Activated naive CD8-positive, alpha-beta T cell treated with anti-CD3 and anti-CD28 coated beads, Interleukin-2, amount 50 U/mL, for 24 hours (primary cell): ENCODE results near the gene ZBTB16.

Source experiments
- ATAC-seq: fragments of 150-1000 bp; cut with Tn5 transposase; one replicate; pipeline ENCODE4 v1.10.0; 2021
- DNase-seq: peaks from one replicate; pipeline ENCODE4 v3.0.0; 2021
- H3K27ac Mint-ChIP-seq: one replicate; pipeline ENCODE4 v1.8.0; 2021; ENCODE audit warnings: mild to moderate bottlenecking, mixed read lengths
- H3K27me3 Mint-ChIP-seq: one replicate; pipeline ENCODE4 v1.8.0; 2021; ENCODE audit warnings: mixed read lengths
- H3K36me3 Mint-ChIP-seq: one replicate; pipeline ENCODE4 v1.8.0; 2021; ENCODE audit warnings: low read depth, mixed read lengths
- H3K4me1 Mint-ChIP-seq: one replicate; pipeline ENCODE4 v1.8.0; 2021; ENCODE audit warnings: mixed read lengths
- H3K4me3 Mint-ChIP-seq: one replicate; pipeline ENCODE4 v1.8.0; 2021; ENCODE audit warnings: mild to moderate bottlenecking, moderate library complexity, mixed read lengths
- H3K9me3 Mint-ChIP-seq: one replicate; pipeline ENCODE4 v1.8.0; 2021; ENCODE audit warnings: mixed read lengths

ZBTB16 gene

GRCh38 chr11:114191893-114192292, 132.4 kb downstream of the ZBTB16 start:
- Mint-ChIP-seq H3K27ac (no peak overlapping the region), H3K9me3 (peaks cover 17% of the 10 kb centered on the region), H3K4me3 (no peak overlapping the region), H3K27me3 (no peaks in the 10 kb centered on the region), H3K36me3 (no peaks in the 10 kb centered on the region), H3K4me1 (peaks cover 27% of the 10 kb centered on the region)
- ATAC-seq (no peak), DNase-seq (no peak)

GRCh38 chr11:114192841-114193389, 133.4 kb downstream of the ZBTB16 start:
- Mint-ChIP-seq H3K27ac (no peak overlapping the region), H3K36me3 (no peaks in the 10 kb centered on the region), H3K9me3 (peaks cover 17% of the 10 kb centered on the region), H3K4me3 (no peak overlapping the region), H3K4me1 (peaks cover 24% of the 10 kb centered on the region), H3K27me3 (no peaks in the 10 kb centered on the region)
- ATAC-seq = no peak
- no peak for DNase-seq

- Mint-ChIP-seq H3K27me3 (no peaks in the 10 kb centered on the region), H3K4me1 (peaks cover 19% of the 10 kb centered on the region), H3K27ac (no peak overlapping the region), H3K36me3 (no peaks in the 10 kb centered on the region), H3K4me3 (no peak overlapping the region), H3K9me3 (peaks cover 17% of the 10 kb centered on the region)
- DNase-seq (no peak), ATAC-seq (no peak)
Observed at GRCh38 chr11:114193730-114194679, 134.5 kb downstream of the ZBTB16 start.

GRCh38 chr11:114194702-114195101, 135.2 kb downstream of the ZBTB16 start:
- no peak overlapping the region for H3K4me3 Mint-ChIP-seq
- no peak overlapping the region for H3K27ac Mint-ChIP-seq
- no peak for DNase-seq
- H3K27me3 Mint-ChIP-seq = no peaks in the 10 kb centered on the region
- no peak for ATAC-seq
- peaks cover 19% of the 10 kb centered on the region for H3K4me1 Mint-ChIP-seq
- peaks cover 17% of the 10 kb centered on the region for H3K9me3 Mint-ChIP-seq
- no peaks in the 10 kb centered on the region for H3K36me3 Mint-ChIP-seq

GRCh38 chr11:114195151-114195550, 135.6 kb downstream of the ZBTB16 start:
- no peaks in the 10 kb centered on the region for H3K27me3 Mint-ChIP-seq
- peaks cover 19% of the 10 kb centered on the region for H3K4me1 Mint-ChIP-seq
- ATAC-seq (no peak), DNase-seq (no peak)
- H3K9me3 Mint-ChIP-seq = peaks cover 13% of the 10 kb centered on the region
- H3K4me3 Mint-ChIP-seq = no peak overlapping the region
- H3K27ac Mint-ChIP-seq = no peak overlapping the region
- no peaks in the 10 kb centered on the region for H3K36me3 Mint-ChIP-seq

GRCh38 chr11:114195981-114196731, 136.6 kb downstream of the ZBTB16 start:
- Mint-ChIP-seq H3K9me3 (peaks cover 6% of the 10 kb centered on the region), H3K27ac (no peak overlapping the region), H3K4me3 (no peak overlapping the region), H3K27me3 (no peaks in the 10 kb centered on the region), H3K36me3 (no peaks in the 10 kb centered on the region), H3K4me1 (peaks cover 19% of the 10 kb centered on the region)
- DNase-seq (no peak), ATAC-seq (no peak)

GRCh38 chr11:114196997-114197703, 137.6 kb downstream of the ZBTB16 start:
- H3K27me3 Mint-ChIP-seq = no peaks in the 10 kb centered on the region
- H3K4me3 Mint-ChIP-seq = no peak overlapping the region
- H3K36me3 Mint-ChIP-seq = no peaks in the 10 kb centered on the region
- DNase-seq = no peak
- peak overlapping the region; percentile 59 for H3K27ac Mint-ChIP-seq
- no peak for ATAC-seq
- no peaks in the 10 kb centered on the region for H3K9me3 Mint-ChIP-seq
- peaks cover 19% of the 10 kb centered on the region for H3K4me1 Mint-ChIP-seq

- Mint-ChIP-seq H3K27ac (no peak overlapping the region), H3K27me3 (no peaks in the 10 kb centered on the region), H3K9me3 (no peaks in the 10 kb centered on the region), H3K36me3 (no peaks in the 10 kb centered on the region), H3K4me1 (peaks cover 19% of the 10 kb centered on the region), H3K4me3 (no peak overlapping the region)
- no peak for DNase-seq
- ATAC-seq = no peak
Observed at GRCh38 chr11:114197799-114198500, 138.4 kb downstream of the ZBTB16 start.

- DNase-seq (no peak), ATAC-seq (no peak)
- H3K27ac Mint-ChIP-seq = no peak overlapping the region
- no peaks in the 10 kb centered on the region for H3K36me3 Mint-ChIP-seq
- no peaks in the 10 kb centered on the region for H3K9me3 Mint-ChIP-seq
- H3K4me1 Mint-ChIP-seq = peaks cover 18% of the 10 kb centered on the region
- no peak overlapping the region for H3K4me3 Mint-ChIP-seq
- no peaks in the 10 kb centered on the region for H3K27me3 Mint-ChIP-seq
Observed at GRCh38 chr11:114199051-114199450, 139.5 kb downstream of the ZBTB16 start.

- H3K36me3 Mint-ChIP-seq = no peaks in the 10 kb centered on the region
- H3K27me3 Mint-ChIP-seq = no peaks in the 10 kb centered on the region
- DNase-seq (no peak), ATAC-seq (no peak)
- H3K27ac Mint-ChIP-seq = no peak overlapping the region
- H3K4me1 Mint-ChIP-seq = peaks cover 7% of the 10 kb centered on the region
- H3K9me3 Mint-ChIP-seq = no peaks in the 10 kb centered on the region
- no peak overlapping the region for H3K4me3 Mint-ChIP-seq
Observed at GRCh38 chr11:114200351-114201133, 141.0 kb downstream of the ZBTB16 start.

GRCh38 chr11:114201219-114201618, 141.7 kb downstream of the ZBTB16 start:
- no peaks in the 10 kb centered on the region for H3K36me3 Mint-ChIP-seq
- H3K27me3 Mint-ChIP-seq = no peaks in the 10 kb centered on the region
- no peak overlapping the region for H3K4me3 Mint-ChIP-seq
- H3K4me1 Mint-ChIP-seq = peaks cover 7% of the 10 kb centered on the region
- no peak for DNase-seq
- H3K27ac Mint-ChIP-seq = no peak overlapping the region
- no peak for ATAC-seq
- no peaks in the 10 kb centered on the region for H3K9me3 Mint-ChIP-seq

- no peak for ATAC-seq
- H3K36me3 Mint-ChIP-seq = no peaks in the 10 kb centered on the region
Observed at GRCh38 chr11:114202011-114202609, 142.6 kb downstream of the ZBTB16 start.

GRCh38 chr11:114207096-114207495, 147.6 kb downstream of the ZBTB16 start:
- Mint-ChIP-seq H3K4me3 (no peak overlapping the region), H3K27ac (no peak overlapping the region), H3K9me3 (no peaks in the 10 kb centered on the region), H3K36me3 (no peaks in the 10 kb centered on the region), H3K4me1 (peaks cover 23% of the 10 kb centered on the region), H3K27me3 (no peaks in the 10 kb centered on the region)
- DNase-seq (no peak), ATAC-seq (no peak)

More at GRCh38 chr11:114202011-114202609, 142.6 kb downstream of the ZBTB16 start:
- Mint-ChIP-seq H3K4me3 (no peak overlapping the region), H3K4me1 (peaks cover 4% of the 10 kb centered on the region), H3K27ac (no peak overlapping the region), H3K9me3 (no peaks in the 10 kb centered on the region), H3K27me3 (no peaks in the 10 kb centered on the region)
- DNase-seq = no peak
